ENCODE results near the gene ATL1.

GRCh38 chr14:50633954-50634353, 74.0 kb downstream of the ATL1 start:
- TF ChIP-seq CTCF (IDR thresholded peaks at IDR 0.05) (no peak), POLR2AphosphoS5 (IDR thresholded peaks at IDR 0.05) (no peak), EP300 (IDR thresholded peaks at IDR 0.05) (no peak)

Measured in sigmoid colon (tissue), 4 donors.